Measurements from ENCODE around the gene SPECC1. TPM values are rescaled to one million over a fixed set of nuclear protein-coding genes. Genes with fewer than 3 reads are reported as not detected.

SPECC1 gene
- polyA plus RNA-seq, 1 of the 3 experiments (the other 2 are of a cell fraction): 11.2 TPM

- H3K9ac ChIP-seq: no peak overlapping the region
- H3K27me3 ChIP-seq (ENCODE audit: insufficient read depth): no peaks in the 10 kb centered on the region
- CTCF ChIA-PET: interaction anchor here (1.0 to 1.5 kb wide), 3 partner anchors 11 to 156 kb away, joined by 4 to 5 read pairs (median 4); no protein-coding TSS in a partner anchor
- H3K36me3 ChIP-seq (replicated peaks in 1 of 2; ENCODE audit: control insufficient read depth in 1 of 2, insufficient read depth in 2 of 2, low read length in 1 of 2): no peaks in the 10 kb centered on the region
- H3K9me3 ChIP-seq: no peaks in the 10 kb centered on the region
- H4K20me1 ChIP-seq (ENCODE audit: insufficient read depth): no peaks in the 10 kb centered on the region
- H3K79me2 ChIP-seq (ENCODE audit: insufficient read depth): no peaks in the 10 kb centered on the region
- no peaks in the 10 kb centered on the region for H3K9me2 ChIP-seq
- H3K4me3 ChIP-seq (ENCODE audit: low read depth in 2 of 2, low read length in 1 of 2): no peak overlapping the region
- no peak overlapping the region for H3K27ac ChIP-seq (ENCODE audit: low read depth in 2 of 2, low read length in 1 of 2)
- H3F3A ChIP-seq (replicated peaks; ENCODE audit: insufficient read depth): peaks cover 3% of the 10 kb centered on the region
- H3K4me1 ChIP-seq (ENCODE audit: control insufficient read depth in 1 of 2, insufficient read depth in 2 of 2, low read depth in 1 of 2, low read length in 1 of 2): no peaks in the 10 kb centered on the region
- no peak overlapping the region for H2AFZ ChIP-seq (ENCODE audit: low read depth)
- TF ChIP-seq TAF1 (IDR thresholded peaks at IDR 0.05; ENCODE audit: borderline replicate concordance, low read depth, low read length) (no peak), POLR2AphosphoS5 (IDR thresholded peaks at IDR 0.05; ENCODE audit: low read depth, low read length) (no peak), FOXM1 (IDR thresholded peaks at IDR 0.05; ENCODE audit: low read depth) (no peak), SIN3A (IDR thresholded peaks at IDR 0.05; ENCODE audit: borderline replicate concordance, low read depth, low read length) (no peak), TCF12 (IDR thresholded peaks at IDR 0.05) (no peak), FOSL2 (IDR thresholded peaks at IDR 0.05; ENCODE audit: borderline replicate concordance, low read depth) (no peak), MXI1 (IDR thresholded peaks at IDR 0.05; ENCODE audit: low read depth, low read length) (no peak), RCOR1 (IDR thresholded peaks at IDR 0.05; ENCODE audit: low read length) (no peak), CTCF (IDR thresholded peaks at IDR 0.05) (no peak), YY1 (IDR thresholded peaks at IDR 0.05; ENCODE audit: low read depth) (no peak)
- DNase-seq: no peak
- 89% methylated on average over 4 of the region's 4 CpGs for WGBS (ENCODE audit: low lambda C conversion rate)
- H3K4me2 ChIP-seq: no peak overlapping the region
- POLR2A ChIA-PET: no interaction called here
Observed at GRCh38 chr17:20149251-20149650, 140.1 kb downstream of the SPECC1 start.

GRCh38 chr17:20151174-20151573 lies 142.0 kb downstream of the SPECC1 start:
- H3K9me3 ChIP-seq: no peaks in the 10 kb centered on the region
- H3K4me3 ChIP-seq (ENCODE audit: low read depth in 2 of 2, low read length in 1 of 2): no peak overlapping the region
- peaks cover 3% of the 10 kb centered on the region for H3F3A ChIP-seq (replicated peaks; ENCODE audit: insufficient read depth)
- ChIA-PET CTCF (interaction anchor here (0.7 to 1.9 kb wide), 4 partner anchors 12 to 76 kb away, joined by 3 to 8 read pairs (median 4); no protein-coding TSS in a partner anchor), POLR2A (no interaction called here)
- peaks cover 0 to 2% of the 10 kb centered on the region in 2 experiments; a peak in 1 of 4 replicates for H3K4me1 ChIP-seq (ENCODE audit: control insufficient read depth in 1 of 2, insufficient read depth in 2 of 2, low read depth in 1 of 2, low read length in 1 of 2)
- H3K4me2 ChIP-seq: no peak overlapping the region
- no peak overlapping the region for H3K9ac ChIP-seq
- no peaks in the 10 kb centered on the region for H3K36me3 ChIP-seq (replicated peaks in 1 of 2; ENCODE audit: control insufficient read depth in 1 of 2, insufficient read depth in 2 of 2, low read length in 1 of 2)
- no peaks in the 10 kb centered on the region for H4K20me1 ChIP-seq (ENCODE audit: insufficient read depth)
- no peak for DNase-seq
- H3K9me2 ChIP-seq: no peaks in the 10 kb centered on the region
- no peak overlapping the region for H2AFZ ChIP-seq (ENCODE audit: low read depth)
- H3K27me3 ChIP-seq (ENCODE audit: insufficient read depth): no peaks in the 10 kb centered on the region
- H3K27ac ChIP-seq (ENCODE audit: low read depth in 2 of 2, low read length in 1 of 2): no peak overlapping the region
- H3K79me2 ChIP-seq (ENCODE audit: insufficient read depth): no peaks in the 10 kb centered on the region
- 76% methylated on average over 5 of the region's 5 CpGs for WGBS (ENCODE audit: low lambda C conversion rate)
- TF ChIP-seq RXRA (IDR thresholded peaks at IDR 0.05; ENCODE audit: borderline replicate concordance, low read depth): no peak
- TF ChIP-seq CTCF (IDR thresholded peaks at IDR 0.05): no peak
- no peak for TF ChIP-seq MEF2A (IDR thresholded peaks at IDR 0.05; ENCODE audit: borderline replicate concordance, low read depth)
- TF ChIP-seq, protein P1, sequence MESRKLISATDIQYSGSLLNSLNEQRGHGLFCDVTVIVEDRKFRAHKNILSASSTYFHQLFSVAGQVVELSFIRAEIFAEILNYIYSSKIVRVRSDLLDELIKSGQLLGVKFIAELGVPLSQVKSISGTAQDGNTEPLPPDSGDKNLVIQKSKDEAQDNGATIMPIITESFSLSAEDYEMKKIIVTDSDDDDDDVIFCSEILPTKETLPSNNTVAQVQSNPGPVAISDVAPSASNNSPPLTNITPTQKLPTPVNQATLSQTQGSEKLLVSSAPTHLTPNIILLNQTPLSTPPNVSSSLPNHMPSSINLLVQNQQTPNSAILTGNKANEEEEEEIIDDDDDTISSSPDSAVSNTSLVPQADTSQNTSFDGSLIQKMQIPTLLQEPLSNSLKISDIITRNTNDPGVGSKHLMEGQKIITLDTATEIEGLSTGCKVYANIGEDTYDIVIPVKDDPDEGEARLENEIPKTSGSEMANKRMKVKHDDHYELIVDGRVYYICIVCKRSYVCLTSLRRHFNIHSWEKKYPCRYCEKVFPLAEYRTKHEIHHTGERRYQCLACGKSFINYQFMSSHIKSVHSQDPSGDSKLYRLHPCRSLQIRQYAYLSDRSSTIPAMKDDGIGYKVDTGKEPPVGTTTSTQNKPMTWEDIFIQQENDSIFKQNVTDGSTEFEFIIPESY (IDR thresholded peaks at IDR 0.05; ENCODE audit: borderline replicate concordance, low read depth): no peak
- no peak for TF ChIP-seq FOSL2 (IDR thresholded peaks at IDR 0.05; ENCODE audit: borderline replicate concordance, low read depth)
- TF ChIP-seq, protein P2, sequence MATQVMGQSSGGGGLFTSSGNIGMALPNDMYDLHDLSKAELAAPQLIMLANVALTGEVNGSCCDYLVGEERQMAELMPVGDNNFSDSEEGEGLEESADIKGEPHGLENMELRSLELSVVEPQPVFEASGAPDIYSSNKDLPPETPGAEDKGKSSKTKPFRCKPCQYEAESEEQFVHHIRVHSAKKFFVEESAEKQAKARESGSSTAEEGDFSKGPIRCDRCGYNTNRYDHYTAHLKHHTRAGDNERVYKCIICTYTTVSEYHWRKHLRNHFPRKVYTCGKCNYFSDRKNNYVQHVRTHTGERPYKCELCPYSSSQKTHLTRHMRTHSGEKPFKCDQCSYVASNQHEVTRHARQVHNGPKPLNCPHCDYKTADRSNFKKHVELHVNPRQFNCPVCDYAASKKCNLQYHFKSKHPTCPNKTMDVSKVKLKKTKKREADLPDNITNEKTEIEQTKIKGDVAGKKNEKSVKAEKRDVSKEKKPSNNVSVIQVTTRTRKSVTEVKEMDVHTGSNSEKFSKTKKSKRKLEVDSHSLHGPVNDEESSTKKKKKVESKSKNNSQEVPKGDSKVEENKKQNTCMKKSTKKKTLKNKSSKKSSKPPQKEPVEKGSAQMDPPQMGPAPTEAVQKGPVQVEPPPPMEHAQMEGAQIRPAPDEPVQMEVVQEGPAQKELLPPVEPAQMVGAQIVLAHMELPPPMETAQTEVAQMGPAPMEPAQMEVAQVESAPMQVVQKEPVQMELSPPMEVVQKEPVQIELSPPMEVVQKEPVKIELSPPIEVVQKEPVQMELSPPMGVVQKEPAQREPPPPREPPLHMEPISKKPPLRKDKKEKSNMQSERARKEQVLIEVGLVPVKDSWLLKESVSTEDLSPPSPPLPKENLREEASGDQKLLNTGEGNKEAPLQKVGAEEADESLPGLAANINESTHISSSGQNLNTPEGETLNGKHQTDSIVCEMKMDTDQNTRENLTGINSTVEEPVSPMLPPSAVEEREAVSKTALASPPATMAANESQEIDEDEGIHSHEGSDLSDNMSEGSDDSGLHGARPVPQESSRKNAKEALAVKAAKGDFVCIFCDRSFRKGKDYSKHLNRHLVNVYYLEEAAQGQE (IDR thresholded peaks at IDR 0.05; ENCODE audit: low read depth, low read length): no peak
- no peak for TF ChIP-seq TEAD4 (IDR thresholded peaks at IDR 0.05; ENCODE audit: borderline replicate concordance, insufficient read depth)
- TF ChIP-seq CHD2 (IDR thresholded peaks at IDR 0.05; ENCODE audit: low read length, partially characterized antibody): no peak
- TF ChIP-seq RFX5 (IDR thresholded peaks at IDR 0.05; ENCODE audit: low read length): no peak
- TF ChIP-seq TCF12 (IDR thresholded peaks at IDR 0.05): no peak
